GM12878 (cell line): ENCODE measurements around the gene SPRY1. TPM values are rescaled to one million over a fixed set of nuclear protein-coding genes. Genes with fewer than 3 reads are reported as not detected.

Experiments
- ATAC-seq: fragments of 200-7000 bp; cut with Tn5 transposase; 3 replicates; pipeline ENCODE4 v1.9.1; 2020; ENCODE audit warnings: mild to moderate bottlenecking, moderate library complexity
- BruUV-seq: library from RNA; stranded (reverse); fragments of 400-500 nt; replicated peaks from 2 replicates; lab custom pipeline; 2021; lab: Mats Ljungman, UMichigan
- CTCF ChIA-PET: fragments of 300-600 bp; sonication (Branson Sonifier 250); formaldehyde crosslinking; extraction: SDS; loops from one replicate; lab custom pipeline; 2021; ENCODE audit warnings: inconsistent platforms; lab: Yijun Ruan, JAX
- POLR2A ChIA-PET: fragments of 350-600 bp; formaldehyde crosslinking; extraction: SDS; loops from one replicate; lab custom pipeline; 2021; ENCODE audit warnings: inconsistent platforms; lab: Charles Lee
- RAD21 ChIA-PET: fragments of 300-600 bp; sonication (Branson Sonifier 250); formaldehyde crosslinking; loops from one replicate; lab custom pipeline; 2023; ENCODE audit warnings: antibody characterized with exemption; ENCODE audit not compliant: unreplicated experiment; lab: Charles Lee
- SMC1A ChIA-PET: fragments of 300-600 bp; sonication (Branson Sonifier 250); formaldehyde crosslinking; loops from one replicate; lab custom pipeline; 2023; ENCODE audit not compliant: unreplicated experiment, uncharacterized antibody; lab: Charles Lee
- DNase-seq: peaks from one replicate; pipeline ENCODE4 v3.0.0-alpha.2; 2011; ENCODE audit warnings: low read depth, low spot score
- FAIRE-seq: peaks from 3 replicates; lab custom pipeline; 2011; peaks lifted over from hg19 to GRCh38; lab: Jason Lieb, UNC
- H2AFZ ChIP-seq: 2 replicates; pipeline ENCODE4 v1.6.0; 2011; ENCODE audit warnings: low read depth, low read length, control low read depth; ENCODE audit not compliant: control insufficient read depth
- H3K27ac ChIP-seq: 2 replicates; pipeline ENCODE4 v1.5.1; 2011; ENCODE audit warnings: control low read depth; ENCODE audit not compliant: control insufficient read depth, insufficient read depth
- H3K27me3 ChIP-seq, 2 experiments: replicated peaks in 1 of 2; 2 replicates each; pipeline versions ENCODE4 v1.6.0 to v1.6.1; 2011; ENCODE audit warnings: low read length in 1 of 2; ENCODE audit not compliant: control insufficient read depth in 2 of 2, insufficient read depth in 2 of 2
- H3K36me3 ChIP-seq, 2 experiments: 2 replicates each; pipeline ENCODE4 v1.5.1; 2011; ENCODE audit warnings: low read length in 1 of 2; ENCODE audit not compliant: control insufficient read depth in 2 of 2, insufficient read depth in 2 of 2
- H3K4me1 ChIP-seq: 2 replicates; pipeline ENCODE4 v1.6.1; 2011; ENCODE audit warnings: mild to moderate bottlenecking, low read length, moderate library complexity, mixed read lengths; ENCODE audit not compliant: control insufficient read depth, insufficient read depth
- H3K4me2 ChIP-seq: 2 replicates; pipeline ENCODE4 v1.6.0; 2011; ENCODE audit warnings: control low read depth; ENCODE audit not compliant: control insufficient read depth, insufficient read depth
- H3K4me3 ChIP-seq: fragments of 200-600 bp; sonication (generic); 2 replicates; pipeline ENCODE4 v1.5.1; 2016
- H3K79me2 ChIP-seq: 2 replicates; pipeline ENCODE4 v1.6.0; 2011; ENCODE audit warnings: low read length; ENCODE audit not compliant: control insufficient read depth, insufficient read depth
- H3K9ac ChIP-seq: 2 replicates; pipeline ENCODE4 v1.8.0; 2011; ENCODE audit warnings: low read length, control low read depth, mixed read lengths; ENCODE audit not compliant: control insufficient read depth, insufficient read depth
- H3K9me3 ChIP-seq: replicated peaks from 3 replicates; pipeline ENCODE4 v1.5.1; 2011; ENCODE audit warnings: mild to moderate bottlenecking, low read length; ENCODE audit not compliant: control insufficient read depth, insufficient read depth
- H4K20me1 ChIP-seq: 2 replicates; pipeline ENCODE4 v1.6.0; 2011; ENCODE audit not compliant: control insufficient read depth, insufficient read depth
- EZH2 ChIP-seq: IDR thresholded peaks from 2 replicates; pipeline ENCODE4 v1.6.1; 2012; ENCODE audit warnings: low read depth, mild to moderate bottlenecking, control low read depth, inconsistent platforms, low read length, borderline replicate concordance; ENCODE audit not compliant: control insufficient read depth
- FOXM1 ChIP-seq: IDR thresholded peaks from 2 replicates; pipeline ENCODE4 v1.6.1; 2012; ENCODE audit warnings: low read depth, mild to moderate bottlenecking, inconsistent platforms, low read length, moderate library complexity
- JUNB ChIP-seq: IDR thresholded peaks from 2 replicates; pipeline ENCODE4 v1.6.1; 2016; ENCODE audit warnings: antibody characterized with exemption, mild to moderate bottlenecking
- KLF5 ChIP-seq: fragments of 450-650 bp; IDR thresholded peaks from 2 replicates; pipeline ENCODE4 v1.6.1; 2014; ENCODE audit warnings: mild to moderate bottlenecking; ENCODE audit not compliant: partially characterized antibody
- MEF2B ChIP-seq: fragments of 450-650 bp; IDR thresholded peaks from 2 replicates; pipeline ENCODE4 v1.6.1; 2018; ENCODE audit warnings: mild to moderate bottlenecking, moderate library complexity; ENCODE audit not compliant: partially characterized antibody, poor library complexity, severe bottlenecking
- MTA3 ChIP-seq: IDR thresholded peaks from 2 replicates; pipeline ENCODE4 v1.6.1; 2012; ENCODE audit warnings: low read length, inconsistent platforms, borderline replicate concordance
- PBX3 ChIP-seq: IDR thresholded peaks from 2 replicates; pipeline ENCODE4 v1.6.1; 2011; ENCODE audit warnings: mild to moderate bottlenecking, low read depth, low read length, moderate library complexity; ENCODE audit not compliant: insufficient replicate concordance
- SIX5 ChIP-seq: IDR thresholded peaks from 2 replicates; pipeline ENCODE4 v1.6.1; 2011; ENCODE audit warnings: mild to moderate bottlenecking, low read depth, low read length, moderate library complexity; ENCODE audit not compliant: severe bottlenecking
- TAF1 ChIP-seq: IDR thresholded peaks from 2 replicates; pipeline ENCODE4 v1.6.1; 2011; ENCODE audit warnings: mild to moderate bottlenecking, low read depth, low read length, borderline replicate concordance
- ZNF622 ChIP-seq: fragments of 450-650 bp; IDR thresholded peaks from 2 replicates; pipeline ENCODE4 v1.6.1; 2017; ENCODE audit warnings: mild to moderate bottlenecking, inconsistent platforms
- WGBS: methylation state at CpG from one replicate; pipeline ENCODE4 v1.1.6; 2016; ENCODE audit warnings: low lambda C conversion rate; ENCODE audit not compliant: insufficient replicate concordance, insufficient coverage; ENCODE audit errors: missing lambda C conversion rate; 5-methylcytosine and 5-hydroxymethylcytosine counted together
- in situ Hi-C: fragments of 300-500 bp; cut with MboI; formaldehyde crosslinking; loops from 9 replicates; pipeline ENCODE4 v1.14.3; 2018; ENCODE audit warnings: mixed read lengths
- intact Hi-C: fragments of 100-400 bp; cut with micrococcal nuclease; formaldehyde crosslinking; loops from one replicate; pipeline ENCODE4 v1.14.2; 2022; ENCODE audit not compliant: unreplicated experiment
- polyA plus RNA-seq, 11 experiments: library from polyadenylated mRNA; depleted of rRNA in 4 of 11; unstranded in 6 of 11; stranded (reverse) in 5 of 11; fragments of >200 nt; fragmentation: Nextera tagmentation in 4 of 11; fragmentation: Illumina TruSeq in 1 of 11; extraction: Ambion mirVana in 4 of 11; extraction: Trizol in 1 of 11; gene quantifications; 1 replicate in 1 of 11; 2 replicates in 10 of 11; pipeline versions ENCODE4 v1.2.1 to v1.2.3, GENCODE V29; 2011 to 2016; ENCODE audit warnings: inconsistent platforms in 2 of 11, missing spikeins in 2 of 11, low read depth in 1 of 11
- total RNA-seq, 4 experiments: library from RNA; depleted of rRNA in 3 of 4; stranded (reverse); fragments of >200 nt in 3 of 4; fragmentation: Illumina TruSeq in 1 of 4; extraction: Trizol in 1 of 4; gene quantifications; 2 replicates each; pipeline versions ENCODE4 v1.2.1 to v1.2.3, GENCODE V29; 2013 to 2021
- TF ChIP-seq, protein P1 (sequence below): fragments of 450-650 bp; conservative IDR thresholded peaks from 2 replicates; pipeline ENCODE4 v1.6.1; 2017; ENCODE audit warnings: mild to moderate bottlenecking, moderate library complexity
- TF ChIP-seq, protein P2 (sequence below): fragments of 450-650 bp; IDR thresholded peaks from 2 replicates; pipeline ENCODE4 v1.6.1; 2017; ENCODE audit warnings: mild to moderate bottlenecking
- TF ChIP-seq, protein P3 (sequence below): IDR thresholded peaks from 2 replicates; pipeline ENCODE4 v1.6.1; 2011; ENCODE audit warnings: low read depth, low read length, improper control_type of control experiment, borderline replicate concordance
- TF ChIP-seq, protein P4 (sequence below): fragments of 450-650 bp; IDR thresholded peaks from 2 replicates; pipeline ENCODE4 v1.6.1; 2017; ENCODE audit warnings: mild to moderate bottlenecking, moderate library complexity

The SPRY1 gene
- total and polyA plus RNA-seq, 10 of the 15 experiments (the other 5 are each of a cell fraction or from before 2014, with no cell fraction given), result 0.05 to 5.7 (median 0.23) TPM; not detected in 2

DNA sequence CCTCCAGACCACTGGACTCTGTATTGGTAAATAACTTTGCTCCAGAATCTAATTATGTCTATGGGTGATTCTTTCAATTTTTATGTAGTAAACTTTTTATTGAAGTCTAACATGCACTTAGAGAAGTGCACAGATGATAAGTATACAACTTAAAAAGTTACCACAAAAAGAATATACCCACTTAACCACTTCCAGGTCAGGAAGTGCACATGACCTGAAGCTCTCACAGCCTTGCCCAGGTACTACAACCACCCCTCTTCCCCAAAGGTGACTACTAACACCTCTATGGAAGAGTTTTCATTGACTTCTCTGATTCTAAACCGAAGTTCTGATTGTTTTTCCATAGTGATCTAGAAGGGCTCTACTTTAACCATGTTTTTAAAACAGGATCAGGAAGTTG is 43.6 kb upstream of the SPRY1 start:
- Histone ChIP-seq H3K27me3 (no peaks in the 10 kb centered on the region; a peak in 1 of 4 replicates), H3K9ac (no peak overlapping the region), H3K4me1 (no peaks in the 10 kb centered on the region), H2AFZ (no peak overlapping the region), H3K36me3 (no peaks in the 10 kb centered on the region), H3K4me2 (no peak overlapping the region), H3K9me3 (no peaks in the 10 kb centered on the region), H4K20me1 (no peaks in the 10 kb centered on the region), H3K27ac (no peak overlapping the region), H3K4me3 (no peak overlapping the region), H3K79me2 (no peaks in the 10 kb centered on the region)
- intact Hi-C loops, result no loop called here
- ChIA-PET RAD21 (no interaction called here), SMC1A (no interaction called here), POLR2A (no interaction called here), CTCF (no interaction called here)
- no TSS peak for BruUV-seq
- no peak for FAIRE-seq
- in situ Hi-C loops, result no loop called here
- DNase-seq, result no peak
- no peak for ATAC-seq
- WGBS, result 0% methylated on average over 1 of the region's 1 CpG
- TF ChIP-seq MTA3, result no peak
- TF ChIP-seq JUNB, result no peak
- TF ChIP-seq, protein P1, sequence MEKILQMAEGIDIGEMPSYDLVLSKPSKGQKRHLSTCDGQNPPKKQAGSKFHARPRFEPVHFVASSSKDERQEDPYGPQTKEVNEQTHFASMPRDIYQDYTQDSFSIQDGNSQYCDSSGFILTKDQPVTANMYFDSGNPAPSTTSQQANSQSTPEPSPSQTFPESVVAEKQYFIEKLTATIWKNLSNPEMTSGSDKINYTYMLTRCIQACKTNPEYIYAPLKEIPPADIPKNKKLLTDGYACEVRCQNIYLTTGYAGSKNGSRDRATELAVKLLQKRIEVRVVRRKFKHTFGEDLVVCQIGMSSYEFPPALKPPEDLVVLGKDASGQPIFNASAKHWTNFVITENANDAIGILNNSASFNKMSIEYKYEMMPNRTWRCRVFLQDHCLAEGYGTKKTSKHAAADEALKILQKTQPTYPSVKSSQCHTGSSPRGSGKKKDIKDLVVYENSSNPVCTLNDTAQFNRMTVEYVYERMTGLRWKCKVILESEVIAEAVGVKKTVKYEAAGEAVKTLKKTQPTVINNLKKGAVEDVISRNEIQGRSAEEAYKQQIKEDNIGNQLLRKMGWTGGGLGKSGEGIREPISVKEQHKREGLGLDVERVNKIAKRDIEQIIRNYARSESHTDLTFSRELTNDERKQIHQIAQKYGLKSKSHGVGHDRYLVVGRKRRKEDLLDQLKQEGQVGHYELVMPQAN, result no peak
- TF ChIP-seq, protein P2, sequence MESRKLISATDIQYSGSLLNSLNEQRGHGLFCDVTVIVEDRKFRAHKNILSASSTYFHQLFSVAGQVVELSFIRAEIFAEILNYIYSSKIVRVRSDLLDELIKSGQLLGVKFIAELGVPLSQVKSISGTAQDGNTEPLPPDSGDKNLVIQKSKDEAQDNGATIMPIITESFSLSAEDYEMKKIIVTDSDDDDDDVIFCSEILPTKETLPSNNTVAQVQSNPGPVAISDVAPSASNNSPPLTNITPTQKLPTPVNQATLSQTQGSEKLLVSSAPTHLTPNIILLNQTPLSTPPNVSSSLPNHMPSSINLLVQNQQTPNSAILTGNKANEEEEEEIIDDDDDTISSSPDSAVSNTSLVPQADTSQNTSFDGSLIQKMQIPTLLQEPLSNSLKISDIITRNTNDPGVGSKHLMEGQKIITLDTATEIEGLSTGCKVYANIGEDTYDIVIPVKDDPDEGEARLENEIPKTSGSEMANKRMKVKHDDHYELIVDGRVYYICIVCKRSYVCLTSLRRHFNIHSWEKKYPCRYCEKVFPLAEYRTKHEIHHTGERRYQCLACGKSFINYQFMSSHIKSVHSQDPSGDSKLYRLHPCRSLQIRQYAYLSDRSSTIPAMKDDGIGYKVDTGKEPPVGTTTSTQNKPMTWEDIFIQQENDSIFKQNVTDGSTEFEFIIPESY, result no peak
- no peak for TF ChIP-seq ZNF622
- TF ChIP-seq, protein P3, sequence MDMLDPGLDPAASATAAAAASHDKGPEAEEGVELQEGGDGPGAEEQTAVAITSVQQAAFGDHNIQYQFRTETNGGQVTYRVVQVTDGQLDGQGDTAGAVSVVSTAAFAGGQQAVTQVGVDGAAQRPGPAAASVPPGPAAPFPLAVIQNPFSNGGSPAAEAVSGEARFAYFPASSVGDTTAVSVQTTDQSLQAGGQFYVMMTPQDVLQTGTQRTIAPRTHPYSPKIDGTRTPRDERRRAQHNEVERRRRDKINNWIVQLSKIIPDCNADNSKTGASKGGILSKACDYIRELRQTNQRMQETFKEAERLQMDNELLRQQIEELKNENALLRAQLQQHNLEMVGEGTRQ, result no peak
- no peak for TF ChIP-seq KLF5
- TF ChIP-seq MEF2B, result no peak
- TF ChIP-seq EZH2, result no peak
- TF ChIP-seq, protein P4, sequence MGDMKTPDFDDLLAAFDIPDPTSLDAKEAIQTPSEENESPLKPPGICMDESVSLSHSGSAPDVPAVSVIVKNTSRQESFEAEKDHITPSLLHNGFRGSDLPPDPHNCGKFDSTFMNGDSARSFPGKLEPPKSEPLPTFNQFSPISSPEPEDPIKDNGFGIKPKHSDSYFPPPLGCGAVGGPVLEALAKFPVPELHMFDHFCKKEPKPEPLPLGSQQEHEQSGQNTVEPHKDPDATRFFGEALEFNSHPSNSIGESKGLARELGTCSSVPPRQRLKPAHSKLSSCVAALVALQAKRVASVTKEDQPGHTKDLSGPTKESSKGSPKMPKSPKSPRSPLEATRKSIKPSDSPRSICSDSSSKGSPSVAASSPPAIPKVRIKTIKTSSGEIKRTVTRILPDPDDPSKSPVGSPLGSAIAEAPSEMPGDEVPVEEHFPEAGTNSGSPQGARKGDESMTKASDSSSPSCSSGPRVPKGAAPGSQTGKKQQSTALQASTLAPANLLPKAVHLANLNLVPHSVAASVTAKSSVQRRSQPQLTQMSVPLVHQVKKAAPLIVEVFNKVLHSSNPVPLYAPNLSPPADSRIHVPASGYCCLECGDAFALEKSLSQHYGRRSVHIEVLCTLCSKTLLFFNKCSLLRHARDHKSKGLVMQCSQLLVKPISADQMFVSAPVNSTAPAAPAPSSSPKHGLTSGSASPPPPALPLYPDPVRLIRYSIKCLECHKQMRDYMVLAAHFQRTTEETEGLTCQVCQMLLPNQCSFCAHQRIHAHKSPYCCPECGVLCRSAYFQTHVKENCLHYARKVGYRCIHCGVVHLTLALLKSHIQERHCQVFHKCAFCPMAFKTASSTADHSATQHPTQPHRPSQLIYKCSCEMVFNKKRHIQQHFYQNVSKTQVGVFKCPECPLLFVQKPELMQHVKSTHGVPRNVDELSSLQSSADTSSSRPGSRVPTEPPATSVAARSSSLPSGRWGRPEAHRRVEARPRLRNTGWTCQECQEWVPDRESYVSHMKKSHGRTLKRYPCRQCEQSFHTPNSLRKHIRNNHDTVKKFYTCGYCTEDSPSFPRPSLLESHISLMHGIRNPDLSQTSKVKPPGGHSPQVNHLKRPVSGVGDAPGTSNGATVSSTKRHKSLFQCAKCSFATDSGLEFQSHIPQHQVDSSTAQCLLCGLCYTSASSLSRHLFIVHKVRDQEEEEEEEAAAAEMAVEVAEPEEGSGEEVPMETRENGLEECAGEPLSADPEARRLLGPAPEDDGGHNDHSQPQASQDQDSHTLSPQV, result no peak
- TF ChIP-seq TAF1, result no peak
- no peak for TF ChIP-seq SIX5
- no peak for TF ChIP-seq FOXM1
- TF ChIP-seq PBX3, result no peak
